GM12892 (cell line): ENCODE measurements around the gene TEAD1.

ENCODE experiments used
- POLR2A ChIP-seq: IDR thresholded peaks from 2 replicates; pipeline ENCODE4 v1.6.1; 2011; ENCODE audit warnings: low read depth, low read length, control low read depth
- POLR2AphosphoS5 ChIP-seq: IDR thresholded peaks from 2 replicates; pipeline ENCODE4 v1.6.1; 2011; ENCODE audit warnings: low read depth, low read length, control low read depth
- TAF1 ChIP-seq: IDR thresholded peaks from 2 replicates; pipeline ENCODE4 v1.6.1; 2011; ENCODE audit warnings: low read depth, mild to moderate bottlenecking, control low read depth, low read length, borderline replicate concordance

DNA sequence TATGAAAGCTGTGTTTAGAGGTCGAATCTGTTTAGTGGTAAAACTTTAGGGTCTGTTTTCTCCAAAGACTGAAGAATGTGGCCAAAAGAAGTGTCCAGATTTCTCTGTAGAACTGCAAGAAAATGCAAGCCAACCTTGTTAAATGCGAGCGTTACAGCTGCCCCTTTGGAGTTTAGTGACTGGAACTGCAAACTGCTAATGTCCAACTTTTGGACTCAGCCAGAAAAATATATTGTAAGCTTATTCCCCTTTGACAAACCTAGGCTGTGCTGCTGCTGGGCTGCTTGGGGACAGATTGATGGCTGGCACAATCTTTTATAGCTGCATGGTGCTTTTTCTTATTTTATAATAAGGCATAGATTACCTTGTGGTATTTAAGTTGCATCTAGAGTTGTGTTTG is 3.9 kb downstream of the TEAD1 start:
- TF ChIP-seq POLR2AphosphoS5 (no peak), POLR2A (no peak), TAF1 (no peak)
